Thoracic aorta (tissue), 2 donors: ENCODE data around the gene ARL4A. TPM values are rescaled to one million over a fixed set of nuclear protein-coding genes. Genes with fewer than 3 reads are reported as not detected.
"Not testable (repeated sequence)": the region's sequence is repeated elsewhere in the genome, so short reads cannot be mapped to it uniquely, and the experiment has no call there.

Experiments
- ATAC-seq: fragments of 150-250 bp; one replicate; pipeline ENCODE4 v1.8.0; 2017; ENCODE audit warnings: low read depth; ENCODE audit not compliant: insufficient number of reproducible peaks, low FRiP score
- DNase-seq: peaks from one replicate; pipeline ENCODE4 v3.0.0-alpha.2; 2020; ENCODE audit warnings: low spot score
- H3K27ac ChIP-seq, 2 donors: fragments of 200-600 bp; sonication (generic); 1 replicate in 1 of 2; 2 replicates in 1 of 2; pipeline ENCODE4 v1.5.1; 2016; ENCODE audit warnings: mild to moderate bottlenecking in 2 of 2, moderate library complexity in 2 of 2
- H3K27me3 ChIP-seq: fragments of 200-600 bp; sonication (generic); replicated peaks from 2 replicates; pipeline ENCODE4 v1.6.0; 2016; ENCODE audit warnings: mild to moderate bottlenecking; ENCODE audit not compliant: insufficient read depth
- H3K36me3 ChIP-seq: fragments of 200-600 bp; sonication (generic); one replicate; pipeline ENCODE4 v1.5.1; 2016
- H3K4me1 ChIP-seq, 2 donors: fragments of 200-600 bp; sonication (generic); 1 replicate in 1 of 2; 2 replicates in 1 of 2; pipeline versions ENCODE4 v1.5.1 to v1.6.0; 2016; ENCODE audit warnings: low read depth in 2 of 2, mild to moderate bottlenecking in 1 of 2; ENCODE audit not compliant: control insufficient read depth in 1 of 2
- H3K4me3 ChIP-seq: fragments of 200-600 bp; sonication (generic); 2 replicates; pipeline ENCODE4 v1.5.1; 2016; ENCODE audit warnings: mild to moderate bottlenecking
- H3K9me3 ChIP-seq: fragments of 200-600 bp; sonication (generic); 2 replicates; pipeline ENCODE4 v1.5.1; 2016
- total RNA-seq, 2 donors: library from RNA; depleted of rRNA; stranded (reverse); fragments of >200 nt; gene quantifications; one replicate each; pipeline versions ENCODE4 v1.1.0 to v1.2.3, GENCODE V29; 2016
- TF ChIP-seq, protein P1 (sequence below): fragments of 200-600 bp; sonication (generic); IDR thresholded peaks from one replicate; pipeline ENCODE4 v1.5.1; 2019; ENCODE audit warnings: antibody characterized with exemption

ARL4A gene
- total RNA-seq, 2 donors from 2014 or later, result 13.1 to 21.0 TPM

DNA sequence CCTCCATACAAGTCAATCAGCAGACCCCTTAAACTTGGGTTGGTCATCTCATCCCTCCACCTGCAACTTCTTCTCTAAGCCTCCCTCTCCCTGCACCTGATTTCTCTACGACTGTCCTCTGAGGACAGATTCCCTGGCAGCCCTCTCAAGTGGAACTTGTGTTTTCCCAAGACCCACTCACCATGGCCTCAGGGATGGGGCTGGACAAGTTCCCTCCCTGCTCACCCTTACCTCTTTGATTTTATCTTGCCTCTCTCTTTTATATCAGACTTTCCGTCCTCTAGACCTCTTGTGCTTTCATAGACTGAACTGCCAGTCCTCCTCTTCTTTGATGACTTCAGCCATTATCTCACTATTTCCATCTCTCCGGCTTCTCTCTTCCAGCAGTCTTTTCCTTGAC is 46.2 kb upstream of the ARL4A start:
- ATAC-seq, result no peak
- Histone ChIP-seq H3K4me1 (peaks cover 0 to 4% of the 10 kb centered on the region in 2 donors), H3K9me3 (no peaks in the 10 kb centered on the region), H3K4me3 (no peak overlapping the region), H3K27me3 (no peaks in the 10 kb centered on the region), H3K36me3 (no peaks in the 10 kb centered on the region), H3K27ac (no peak overlapping the region)
- DNase-seq, result no peak
- TF ChIP-seq, protein P1, sequence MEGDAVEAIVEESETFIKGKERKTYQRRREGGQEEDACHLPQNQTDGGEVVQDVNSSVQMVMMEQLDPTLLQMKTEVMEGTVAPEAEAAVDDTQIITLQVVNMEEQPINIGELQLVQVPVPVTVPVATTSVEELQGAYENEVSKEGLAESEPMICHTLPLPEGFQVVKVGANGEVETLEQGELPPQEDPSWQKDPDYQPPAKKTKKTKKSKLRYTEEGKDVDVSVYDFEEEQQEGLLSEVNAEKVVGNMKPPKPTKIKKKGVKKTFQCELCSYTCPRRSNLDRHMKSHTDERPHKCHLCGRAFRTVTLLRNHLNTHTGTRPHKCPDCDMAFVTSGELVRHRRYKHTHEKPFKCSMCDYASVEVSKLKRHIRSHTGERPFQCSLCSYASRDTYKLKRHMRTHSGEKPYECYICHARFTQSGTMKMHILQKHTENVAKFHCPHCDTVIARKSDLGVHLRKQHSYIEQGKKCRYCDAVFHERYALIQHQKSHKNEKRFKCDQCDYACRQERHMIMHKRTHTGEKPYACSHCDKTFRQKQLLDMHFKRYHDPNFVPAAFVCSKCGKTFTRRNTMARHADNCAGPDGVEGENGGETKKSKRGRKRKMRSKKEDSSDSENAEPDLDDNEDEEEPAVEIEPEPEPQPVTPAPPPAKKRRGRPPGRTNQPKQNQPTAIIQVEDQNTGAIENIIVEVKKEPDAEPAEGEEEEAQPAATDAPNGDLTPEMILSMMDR, result no peak

DNA sequence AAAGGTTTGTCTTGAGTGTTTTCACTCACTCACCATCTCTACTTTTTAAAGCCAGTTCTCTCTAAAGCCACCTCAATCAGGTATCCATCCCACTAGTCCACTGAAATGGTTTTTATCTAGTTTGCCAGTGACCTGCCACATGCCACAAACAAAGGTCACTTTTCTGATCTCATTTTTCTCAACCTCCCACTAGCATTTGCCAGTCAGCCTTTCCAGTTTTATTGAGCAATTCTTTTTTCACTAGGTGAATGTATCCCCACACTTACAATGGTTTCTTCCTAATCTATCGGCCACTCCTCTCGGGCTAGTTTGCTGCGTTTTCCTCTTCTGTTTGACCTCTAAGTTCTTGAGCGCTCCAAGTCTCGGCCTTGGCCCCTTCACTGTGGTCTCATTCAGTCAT is 44.9 kb upstream of the ARL4A start:
- no peaks in the 10 kb centered on the region for H3K36me3 ChIP-seq

DNA sequence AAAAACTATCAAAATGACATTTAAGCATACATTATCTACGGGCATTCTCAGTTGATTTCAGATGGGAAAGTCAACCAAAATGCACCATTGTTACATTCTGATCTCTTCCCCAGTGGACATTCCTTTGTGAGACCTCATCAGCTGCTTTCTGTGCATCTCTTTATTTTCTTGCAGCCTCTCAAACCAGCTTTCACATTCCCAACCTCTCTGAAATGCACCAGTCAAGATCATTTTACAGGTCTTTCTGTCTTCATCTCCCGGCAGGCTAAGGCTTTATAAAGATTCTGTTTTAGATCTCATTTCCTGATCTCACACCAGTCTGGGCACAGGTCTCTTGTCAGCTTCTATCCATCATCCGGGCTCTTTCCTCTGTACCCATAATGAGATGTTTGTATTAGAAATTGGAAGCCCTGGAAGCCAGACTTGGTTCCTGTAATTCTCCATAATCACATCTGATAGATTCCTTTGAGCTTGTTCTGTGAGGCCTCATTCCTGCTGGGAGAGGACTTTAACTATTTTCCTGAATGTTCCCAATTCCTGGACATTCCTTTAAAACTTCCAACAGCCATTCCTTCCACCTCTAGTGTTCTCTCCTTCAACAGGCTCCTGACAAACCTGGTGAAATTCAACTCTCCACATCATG is 44.3 kb upstream of the ARL4A start:
- Histone ChIP-seq H3K27ac (no peak overlapping the region), H3K27me3 (no peaks in the 10 kb centered on the region), H3K36me3 (no peaks in the 10 kb centered on the region), H3K4me1 (peaks cover 0 to 3% of the 10 kb centered on the region in 2 donors), H3K4me3 (no peak overlapping the region), H3K9me3 (no peaks in the 10 kb centered on the region)
- DNase-seq, result no peak
- TF ChIP-seq, protein P1, result no peak
- no peak for ATAC-seq

More for the DNA sequence above, 44.9 kb upstream of the ARL4A start:
- ATAC-seq, result no peak
- no peaks in the 10 kb centered on the region for H3K9me3 ChIP-seq
- H3K27ac ChIP-seq, result no peak overlapping the region
- no peak overlapping the region for H3K4me3 ChIP-seq
- peaks cover 0 to 4% of the 10 kb centered on the region in 2 donors for H3K4me1 ChIP-seq
- no peak for DNase-seq
- H3K27me3 ChIP-seq, result no peaks in the 10 kb centered on the region
- TF ChIP-seq, protein P1, result no peak

DNA sequence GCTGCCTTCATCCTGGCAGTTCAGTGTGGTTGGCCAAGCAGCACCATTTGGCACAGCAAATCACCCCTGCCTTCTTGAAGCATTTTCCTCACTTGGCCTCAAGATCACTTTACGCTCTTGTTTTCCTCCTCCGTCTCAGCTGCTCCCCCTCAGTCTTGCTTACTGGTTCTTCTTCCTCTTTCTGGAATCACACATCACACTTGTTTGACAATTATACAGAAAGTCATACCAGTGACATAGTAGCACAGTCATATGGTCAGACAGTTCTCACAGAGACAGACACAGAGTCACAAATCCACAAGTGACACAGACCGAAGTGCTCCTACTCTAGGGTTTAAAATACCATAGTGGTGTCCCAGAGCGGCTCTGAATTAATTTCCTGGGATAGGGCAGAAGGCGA is 43.8 kb upstream of the ARL4A start:
- no peaks in the 10 kb centered on the region for H3K9me3 ChIP-seq
- ATAC-seq, result no peak
- no peak overlapping the region for H3K27ac ChIP-seq
- TF ChIP-seq, protein P1, result no peak
- H3K4me1 ChIP-seq, result no peaks in the 10 kb centered on the region
- H3K27me3 ChIP-seq, result no peaks in the 10 kb centered on the region
- no peaks in the 10 kb centered on the region for H3K36me3 ChIP-seq
- no peak for DNase-seq
- H3K4me3 ChIP-seq, result no peak overlapping the region

DNA sequence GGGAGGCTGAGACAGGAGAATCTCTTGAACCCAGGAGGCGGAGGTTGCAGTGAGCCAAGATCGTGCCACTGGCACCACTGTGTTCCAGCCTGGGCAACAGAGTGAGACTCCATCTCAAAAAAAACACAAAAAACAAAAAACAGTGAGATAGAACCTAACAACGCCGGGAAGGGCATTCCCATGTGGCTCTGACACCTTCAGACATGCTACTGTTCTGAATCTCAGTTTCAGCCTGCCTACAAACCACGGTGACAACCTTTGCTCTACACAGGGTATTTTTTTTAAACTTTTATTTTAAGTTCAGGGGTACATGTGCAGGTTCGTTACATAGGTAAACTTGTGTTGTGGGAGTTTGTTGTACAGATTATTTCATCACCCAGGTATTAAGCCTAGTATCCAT is 42.2 kb upstream of the ARL4A start:
- H3K4me3 ChIP-seq, H3K4me1 ChIP-seq, H3K9me3 ChIP-seq, H3K27me3 ChIP-seq, H3K27ac ChIP-seq, ATAC-seq, H3K36me3 ChIP-seq, DNase-seq: not testable (repeated sequence)

DNA sequence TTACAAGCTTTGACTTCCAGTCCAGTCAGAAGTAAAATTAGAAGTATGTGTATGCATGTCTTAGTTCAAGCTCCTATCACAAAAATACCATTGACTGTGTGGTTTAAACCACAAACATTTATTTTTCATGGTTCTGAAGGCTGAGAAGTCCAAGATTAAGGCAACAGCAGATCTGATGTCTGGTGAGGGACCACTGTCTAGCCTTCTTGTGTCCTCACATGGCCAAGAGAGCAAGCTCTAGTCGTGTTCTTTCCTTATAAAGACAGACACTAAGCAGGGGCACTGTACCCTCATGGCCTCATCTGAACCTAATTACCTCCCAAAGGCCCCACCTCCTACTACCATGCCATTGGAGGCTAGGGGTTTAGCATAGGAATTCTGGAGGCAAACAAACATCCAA is 41.3 kb upstream of the ARL4A start:
- Histone ChIP-seq H3K9me3 (no peaks in the 10 kb centered on the region), H3K4me1 (no peaks in the 10 kb centered on the region), H3K4me3 (no peak overlapping the region), H3K36me3 (no peaks in the 10 kb centered on the region), H3K27me3 (no peaks in the 10 kb centered on the region), H3K27ac (no peak overlapping the region)
- DNase-seq (no peak), ATAC-seq (no peak)
- TF ChIP-seq, protein P1, result no peak
